IPS-18a (cell line): Measurements from ENCODE around the gene GLP1R.

Experiments used
- H3K27ac ChIP-seq: one replicate; pipeline ENCODE4 v1.5.1; 2013; ENCODE audit warnings: low read length
- H3K27me3 ChIP-seq: one replicate; pipeline ENCODE4 v1.6.1; 2013; ENCODE audit warnings: mild to moderate bottlenecking, low read length; ENCODE audit not compliant: control insufficient read depth, insufficient read depth
- H3K36me3 ChIP-seq: one replicate; pipeline ENCODE4 v1.6.1; 2013; ENCODE audit warnings: low read depth, low read length; ENCODE audit not compliant: control insufficient read depth
- H3K4me1 ChIP-seq: one replicate; pipeline ENCODE4 v1.6.1; 2013; ENCODE audit warnings: low read depth, low read length; ENCODE audit not compliant: control insufficient read depth
- H3K4me3 ChIP-seq: one replicate; pipeline ENCODE4 v1.5.1; 2013; ENCODE audit warnings: low read length
- H3K9ac ChIP-seq: one replicate; pipeline ENCODE4 v1.6.1; 2013; ENCODE audit warnings: mild to moderate bottlenecking, low read length, moderate library complexity
- H3K9me3 ChIP-seq: one replicate; pipeline ENCODE4 v1.6.1; 2013; ENCODE audit warnings: low read depth, low read length; ENCODE audit not compliant: control insufficient read depth

The GLP1R gene

GRCh38 chr6:39072830-39073229 is 24.2 kb downstream of the GLP1R start:
- no peaks in the 10 kb centered on the region for H3K27me3 ChIP-seq
- no peak overlapping the region for H3K4me3 ChIP-seq
- H3K27ac ChIP-seq = no peak overlapping the region
- no peaks in the 10 kb centered on the region for H3K36me3 ChIP-seq
- no peaks in the 10 kb centered on the region for H3K9me3 ChIP-seq
- H3K4me1 ChIP-seq = peaks cover 5% of the 10 kb centered on the region
- H3K9ac ChIP-seq = no peak overlapping the region

GRCh38 chr6:39073471-39074355 is 25.1 kb downstream of the GLP1R start:
- H3K27me3 ChIP-seq = no peaks in the 10 kb centered on the region
- no peaks in the 10 kb centered on the region for H3K9me3 ChIP-seq
- no peak overlapping the region for H3K27ac ChIP-seq
- H3K4me1 ChIP-seq = peaks cover 5% of the 10 kb centered on the region
- H3K9ac ChIP-seq = no peak overlapping the region
- H3K36me3 ChIP-seq = no peaks in the 10 kb centered on the region
- no peak overlapping the region for H3K4me3 ChIP-seq

- H3K27ac ChIP-seq = no peak overlapping the region
- no peak overlapping the region for H3K9ac ChIP-seq
- no peaks in the 10 kb centered on the region for H3K9me3 ChIP-seq
- H3K4me1 ChIP-seq = peaks cover 5% of the 10 kb centered on the region
- H3K36me3 ChIP-seq = no peaks in the 10 kb centered on the region
- no peaks in the 10 kb centered on the region for H3K27me3 ChIP-seq
- H3K4me3 ChIP-seq = no peak overlapping the region
These were observed 25.9 kb downstream of the GLP1R start for GRCh38 chr6:39074486-39074885.

GRCh38 chr6:39075010-39075686 is 26.6 kb downstream of the GLP1R start:
- Histone ChIP-seq H3K4me3 (no peak overlapping the region), H3K27ac (no peak overlapping the region), H3K9me3 (no peaks in the 10 kb centered on the region), H3K4me1 (peaks cover 5% of the 10 kb centered on the region), H3K9ac (no peak overlapping the region), H3K36me3 (no peaks in the 10 kb centered on the region), H3K27me3 (no peaks in the 10 kb centered on the region)

GRCh38 chr6:39075807-39076622 is 27.4 kb downstream of the GLP1R start:
- no peaks in the 10 kb centered on the region for H3K9me3 ChIP-seq
- H3K27ac ChIP-seq = no peak overlapping the region
- no peaks in the 10 kb centered on the region for H3K27me3 ChIP-seq
- no peaks in the 10 kb centered on the region for H3K36me3 ChIP-seq
- no peak overlapping the region for H3K9ac ChIP-seq
- H3K4me3 ChIP-seq = no peak overlapping the region
- H3K4me1 ChIP-seq = peaks cover 5% of the 10 kb centered on the region

- no peak overlapping the region for H3K9ac ChIP-seq
- H3K4me3 ChIP-seq = no peak overlapping the region
- H3K36me3 ChIP-seq = no peaks in the 10 kb centered on the region
- no peak overlapping the region for H3K27ac ChIP-seq
- H3K27me3 ChIP-seq = no peaks in the 10 kb centered on the region
- H3K9me3 ChIP-seq = no peaks in the 10 kb centered on the region
- H3K4me1 ChIP-seq = peaks cover 5% of the 10 kb centered on the region
These were observed 28.3 kb downstream of the GLP1R start for GRCh38 chr6:39076623-39077535.

- Histone ChIP-seq H3K9ac (no peak overlapping the region), H3K27ac (no peak overlapping the region), H3K36me3 (no peaks in the 10 kb centered on the region), H3K4me1 (no peaks in the 10 kb centered on the region), H3K9me3 (no peaks in the 10 kb centered on the region), H3K27me3 (no peaks in the 10 kb centered on the region), H3K4me3 (no peak overlapping the region)
These were observed 29.5 kb downstream of the GLP1R start for GRCh38 chr6:39077882-39078594.

GRCh38 chr6:39078695-39079094 is 30.1 kb downstream of the GLP1R start:
- Histone ChIP-seq H3K27ac (no peak overlapping the region), H3K9me3 (no peaks in the 10 kb centered on the region), H3K4me3 (no peak overlapping the region), H3K27me3 (no peaks in the 10 kb centered on the region), H3K36me3 (no peaks in the 10 kb centered on the region), H3K9ac (no peak overlapping the region), H3K4me1 (no peaks in the 10 kb centered on the region)

GRCh38 chr6:39079197-39080125 is 30.9 kb downstream of the GLP1R start:
- Histone ChIP-seq H3K27ac (no peak overlapping the region), H3K4me3 (no peak overlapping the region), H3K4me1 (no peaks in the 10 kb centered on the region), H3K36me3 (no peaks in the 10 kb centered on the region), H3K27me3 (no peaks in the 10 kb centered on the region), H3K9ac (no peak overlapping the region), H3K9me3 (no peaks in the 10 kb centered on the region)
